Mammary epithelial cell (primary cell): ENCODE results near the gene PRR13.

Source experiments
- CTCF ChIP-seq, 2 donors: IDR thresholded peaks in 1 of 2; conservative IDR thresholded peaks in 1 of 2; 2 replicates each; pipeline ENCODE4 v1.5.1; 2011 to 2012; ENCODE audit warnings: inconsistent platforms in 2 of 2, low read length in 2 of 2, mild to moderate bottlenecking in 2 of 2, control low read depth in 1 of 2, low read depth in 1 of 2; ENCODE audit not compliant: insufficient read depth in 1 of 2; ENCODE audit errors: extremely low read depth in 1 of 2
- EZH2 ChIP-seq: IDR thresholded peaks from 2 replicates; pipeline ENCODE4 v1.6.1; 2012; ENCODE audit warnings: low read length, inconsistent platforms, borderline replicate concordance

GRCh38 chr12:53483979-53484377, 42.4 kb downstream of the PRR13 start:
- TF ChIP-seq EZH2, result no peak
- TF ChIP-seq CTCF (conservative IDR thresholded peaks at IDR 0.05 in 1 of 2, IDR thresholded peaks at IDR 0.05 in 1 of 2; ENCODE audit: extremely low read depth in 1 of 2, insufficient read depth in 1 of 2, low read depth in 1 of 2, low read length in 2 of 2), result no peak
